NCI-H2196 (cell line): ENCODE data around the gene SARS1.
A peak's percentile ranks its signal among the peaks of the same experiment; 100 is the strongest.

Source experiments
- DNase-seq: peaks from one replicate; lab custom pipeline; 2025; ENCODE audit not compliant: unreplicated experiment; lab: John Stamatoyannopoulos, UW

SARS1 gene

DNA sequence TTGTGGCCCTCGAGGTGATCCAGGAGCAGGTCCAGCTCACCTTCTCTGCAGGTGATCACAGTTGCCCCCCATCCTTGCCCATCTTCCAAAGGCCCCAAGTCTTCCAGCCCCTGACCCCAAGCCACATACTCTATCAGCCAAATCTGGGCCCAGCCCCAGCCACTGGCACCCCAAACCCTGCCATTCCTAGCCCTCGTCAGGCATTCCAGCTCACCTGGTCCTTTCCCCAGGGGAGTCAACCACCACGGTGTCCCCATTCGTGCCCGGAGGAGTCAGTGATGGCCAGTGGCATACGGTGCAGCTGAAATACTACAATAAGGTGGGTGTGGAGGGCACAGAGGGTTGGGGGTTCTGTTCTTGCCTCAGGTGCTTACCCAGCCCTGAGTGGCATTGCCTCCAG is 47.9 kb downstream of the SARS1 start:
- DNase-seq, result no peak

DNA sequence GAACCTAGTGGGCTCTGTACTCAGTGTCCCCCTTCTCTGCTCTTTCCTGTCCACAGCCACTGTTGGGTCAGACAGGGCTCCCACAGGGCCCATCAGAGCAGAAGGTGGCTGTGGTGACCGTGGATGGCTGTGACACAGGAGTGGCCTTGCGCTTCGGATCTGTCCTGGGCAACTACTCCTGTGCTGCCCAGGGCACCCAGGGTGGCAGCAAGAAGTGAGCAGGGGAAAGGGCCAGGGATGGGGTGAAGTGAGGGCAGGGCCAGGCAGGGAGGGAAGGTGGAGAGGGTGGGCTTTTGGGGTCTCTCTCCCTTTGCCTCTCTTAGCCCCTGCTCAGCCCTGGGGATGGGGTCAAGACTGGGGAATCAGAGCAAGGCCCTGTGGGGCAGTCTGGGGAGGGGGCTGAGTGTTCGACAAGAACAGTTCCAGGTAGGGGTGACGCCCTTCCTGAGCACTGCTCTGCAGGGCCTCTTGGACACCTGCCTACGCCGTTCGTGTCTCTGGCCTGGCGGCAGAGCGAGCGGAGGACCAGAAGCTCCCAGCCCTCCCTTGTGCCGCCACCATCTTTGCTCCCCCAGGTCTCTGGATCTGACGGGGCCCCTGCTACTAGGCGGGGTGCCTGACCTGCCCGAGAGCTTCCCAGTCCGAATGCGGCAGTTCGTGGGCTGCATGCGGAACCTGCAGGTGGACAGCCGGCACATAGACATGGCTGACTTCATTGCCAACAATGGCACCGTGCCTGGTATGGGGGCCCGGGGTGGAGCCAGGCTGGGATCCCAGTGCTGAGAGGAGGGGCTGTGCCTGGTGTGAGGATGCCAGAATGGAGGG is 48.7 kb downstream of the SARS1 start:
- no peak for DNase-seq

DNA sequence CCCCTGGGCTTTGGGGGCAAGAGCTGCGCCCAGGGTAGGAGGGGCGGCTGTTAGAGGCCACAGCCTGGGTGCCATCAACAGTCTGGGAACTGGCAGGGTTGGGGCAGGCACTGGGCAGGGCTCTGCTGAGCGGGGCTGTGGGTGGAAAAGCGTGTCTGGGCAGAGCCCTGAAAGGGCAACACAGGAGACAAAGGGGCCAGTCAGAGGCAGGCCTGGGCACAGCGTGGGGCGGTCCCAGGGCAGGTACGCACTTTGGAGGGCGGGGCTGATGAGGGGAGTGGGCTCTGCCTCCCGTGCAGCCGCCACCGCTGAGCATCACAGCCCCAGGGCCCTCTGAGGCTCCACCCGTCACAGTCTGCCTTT is 49.5 kb downstream of the SARS1 start:
- DNase-seq, result peak; percentile 95

DNA sequence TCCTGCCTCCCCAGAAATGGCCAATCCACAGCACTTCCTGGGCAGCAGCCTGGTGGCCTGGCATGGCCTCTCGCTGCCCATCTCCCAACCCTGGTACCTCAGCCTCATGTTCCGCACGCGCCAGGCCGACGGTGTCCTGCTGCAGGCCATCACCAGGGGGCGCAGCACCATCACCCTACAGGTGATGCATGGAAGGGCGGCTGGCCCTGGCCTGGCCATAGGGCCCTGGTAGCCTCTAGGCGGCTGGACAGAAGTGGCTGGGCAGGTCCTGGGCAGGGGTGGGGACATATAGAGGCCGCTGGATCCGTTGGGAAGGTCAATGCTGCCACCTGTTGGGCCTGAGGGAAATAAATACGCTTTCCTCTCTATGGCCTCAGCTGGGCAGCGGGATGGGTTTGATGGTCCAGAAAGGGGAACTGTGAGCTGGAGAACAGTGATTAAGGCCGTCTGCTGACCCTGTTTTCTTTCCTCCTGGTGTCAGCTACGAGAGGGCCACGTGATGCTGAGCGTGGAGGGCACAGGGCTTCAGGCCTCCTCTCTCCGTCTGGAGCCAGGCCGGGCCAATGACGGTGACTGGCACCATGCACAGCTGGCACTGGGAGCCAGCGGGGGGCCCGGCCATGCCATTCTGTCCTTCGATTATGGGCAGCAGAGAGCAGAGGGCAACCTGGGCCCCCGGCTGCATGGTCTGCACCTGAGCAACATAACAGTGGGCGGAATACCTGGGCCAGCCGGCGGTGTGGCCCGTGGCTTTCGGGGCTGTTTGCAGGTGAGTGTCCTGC is 50.1 kb downstream of the SARS1 start:
- peak; percentile 95 for DNase-seq

DNA sequence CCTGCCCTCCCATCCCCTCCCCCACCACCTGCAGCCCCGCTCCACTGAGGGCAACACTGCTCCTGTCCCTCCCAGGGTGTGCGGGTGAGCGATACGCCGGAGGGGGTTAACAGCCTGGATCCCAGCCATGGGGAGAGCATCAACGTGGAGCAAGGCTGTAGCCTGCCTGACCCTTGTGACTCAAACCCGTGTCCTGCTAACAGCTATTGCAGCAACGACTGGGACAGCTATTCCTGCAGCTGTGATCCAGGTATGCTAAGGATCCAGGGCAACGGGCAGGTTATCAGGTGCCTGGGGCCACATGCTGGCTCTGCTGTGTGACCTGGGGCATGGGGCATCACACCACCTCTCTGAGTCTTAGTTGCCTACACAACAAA is 50.6 kb downstream of the SARS1 start:
- no peak for DNase-seq

DNA sequence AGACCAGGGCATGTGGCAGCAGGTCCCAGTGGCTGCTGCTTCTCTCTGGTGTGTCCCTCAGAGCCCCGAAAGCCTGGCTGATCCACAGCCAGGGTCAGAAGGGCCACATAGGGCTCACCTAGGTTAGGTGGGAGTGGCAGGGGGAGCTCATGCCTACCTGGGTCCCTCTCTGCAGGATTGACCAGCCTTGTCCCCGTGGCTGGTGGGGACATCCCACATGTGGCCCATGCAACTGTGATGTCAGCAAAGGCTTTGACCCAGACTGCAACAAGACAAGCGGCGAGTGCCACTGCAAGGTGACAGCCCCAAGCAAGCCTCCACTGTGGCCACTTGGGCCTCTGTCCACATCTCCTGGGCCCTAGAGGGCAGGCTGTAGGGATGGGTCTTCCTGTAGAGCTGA is 51.3 kb downstream of the SARS1 start:
- no peak for DNase-seq

DNA sequence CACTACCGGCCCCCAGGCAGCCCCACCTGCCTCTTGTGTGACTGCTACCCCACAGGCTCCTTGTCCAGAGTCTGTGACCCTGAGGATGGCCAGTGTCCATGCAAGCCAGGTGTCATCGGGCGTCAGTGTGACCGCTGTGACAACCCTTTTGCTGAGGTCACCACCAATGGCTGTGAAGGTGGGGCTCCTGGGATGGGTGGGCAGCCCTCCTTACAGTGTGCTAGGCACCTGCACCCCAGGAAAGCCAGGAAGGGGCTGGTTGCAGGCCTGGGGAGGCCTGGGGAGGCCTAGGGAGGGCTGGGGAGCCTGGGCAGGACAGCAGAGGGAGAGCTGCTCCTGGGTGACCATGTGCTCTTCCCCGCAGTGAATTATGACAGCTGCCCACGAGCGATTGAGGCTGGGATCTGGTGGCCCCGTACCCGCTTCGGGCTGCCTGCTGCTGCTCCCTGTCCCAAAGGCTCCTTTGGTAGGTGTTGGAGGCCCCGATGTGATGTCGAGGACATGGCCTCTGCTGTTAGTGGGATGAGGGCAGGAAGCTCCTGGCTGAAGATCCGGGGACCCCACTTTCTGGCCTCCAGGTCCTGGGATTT is 52.1 kb downstream of the SARS1 start:
- no peak for DNase-seq

DNA sequence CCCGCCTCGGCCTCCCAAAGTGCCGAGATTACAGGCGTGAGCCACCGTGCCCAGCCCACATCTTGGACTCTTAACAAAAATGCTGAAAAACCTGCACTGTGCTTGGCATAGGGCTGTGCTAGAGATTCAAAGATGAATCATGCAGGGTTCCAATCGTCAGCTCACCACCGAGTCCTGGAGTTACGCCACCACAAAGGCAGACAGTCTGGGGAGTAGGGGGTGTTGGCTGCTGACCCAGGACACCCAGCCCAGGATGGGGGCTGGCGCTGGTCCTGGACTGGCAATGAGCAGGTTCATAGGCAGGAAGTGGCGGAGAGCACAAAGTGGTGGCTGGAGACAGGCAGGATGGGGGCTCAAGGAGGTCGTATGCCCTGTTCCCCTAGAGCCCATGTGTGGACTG is 53.2 kb downstream of the SARS1 start:
- no peak for DNase-seq

DNA sequence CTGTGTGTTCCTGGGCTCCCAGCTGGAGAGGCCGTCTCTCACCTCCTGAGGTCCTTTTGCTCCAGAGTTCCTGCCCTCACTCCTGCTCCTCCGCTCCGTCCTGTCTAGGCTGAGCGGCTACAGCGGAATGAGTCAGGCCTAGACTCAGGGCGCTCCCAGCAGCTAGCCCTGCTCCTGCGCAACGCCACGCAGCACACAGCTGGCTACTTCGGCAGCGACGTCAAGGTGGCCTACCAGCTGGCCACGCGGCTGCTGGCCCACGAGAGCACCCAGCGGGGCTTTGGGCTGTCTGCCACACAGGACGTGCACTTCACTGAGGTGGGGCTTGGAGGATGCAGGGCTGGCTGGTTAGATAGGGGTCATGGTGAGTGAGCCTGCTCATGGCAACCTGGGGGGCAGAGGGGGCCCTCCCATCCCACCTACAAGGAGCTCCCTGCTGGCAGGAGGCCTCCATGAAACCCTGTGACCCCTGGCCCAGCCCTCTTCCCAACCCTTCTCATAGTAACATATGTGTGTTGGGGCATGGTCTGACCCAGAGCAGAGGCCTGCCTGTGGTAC is 54.1 kb downstream of the SARS1 start:
- DNase-seq, result no peak

DNA sequence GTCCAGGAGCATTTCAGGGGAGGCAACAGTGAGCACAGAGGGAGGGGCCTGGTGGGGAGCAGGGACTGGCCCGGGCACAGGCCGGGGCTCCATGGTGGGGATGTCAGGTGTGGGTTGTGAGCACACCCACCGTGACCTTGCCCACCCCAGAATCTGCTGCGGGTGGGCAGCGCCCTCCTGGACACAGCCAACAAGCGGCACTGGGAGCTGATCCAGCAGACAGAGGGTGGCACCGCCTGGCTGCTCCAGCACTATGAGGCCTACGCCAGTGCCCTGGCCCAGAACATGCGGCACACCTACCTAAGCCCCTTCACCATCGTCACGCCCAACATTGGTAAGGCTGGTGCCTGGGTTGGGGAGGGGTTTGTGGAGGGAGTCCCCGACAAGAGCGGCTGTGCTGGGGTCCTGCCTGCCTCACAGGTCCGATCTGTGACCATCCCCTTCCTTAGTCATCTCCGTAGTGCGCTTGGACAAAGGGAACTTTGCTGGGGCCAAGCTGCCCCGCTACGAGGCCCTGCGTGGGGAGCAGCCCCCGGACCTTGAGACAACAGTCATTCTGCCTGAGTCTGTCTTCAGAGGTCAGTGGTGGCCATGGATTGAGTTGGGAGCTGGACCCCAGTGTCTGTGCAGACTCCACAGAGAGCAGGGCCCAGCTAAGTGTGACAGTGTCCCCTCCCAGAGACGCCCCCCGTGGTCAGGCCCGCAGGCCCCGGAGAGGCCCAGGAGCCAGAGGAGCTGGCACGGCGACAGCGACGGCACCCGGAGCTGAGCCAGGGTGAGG is 54.9 kb downstream of the SARS1 start:
- DNase-seq, result no peak

DNA sequence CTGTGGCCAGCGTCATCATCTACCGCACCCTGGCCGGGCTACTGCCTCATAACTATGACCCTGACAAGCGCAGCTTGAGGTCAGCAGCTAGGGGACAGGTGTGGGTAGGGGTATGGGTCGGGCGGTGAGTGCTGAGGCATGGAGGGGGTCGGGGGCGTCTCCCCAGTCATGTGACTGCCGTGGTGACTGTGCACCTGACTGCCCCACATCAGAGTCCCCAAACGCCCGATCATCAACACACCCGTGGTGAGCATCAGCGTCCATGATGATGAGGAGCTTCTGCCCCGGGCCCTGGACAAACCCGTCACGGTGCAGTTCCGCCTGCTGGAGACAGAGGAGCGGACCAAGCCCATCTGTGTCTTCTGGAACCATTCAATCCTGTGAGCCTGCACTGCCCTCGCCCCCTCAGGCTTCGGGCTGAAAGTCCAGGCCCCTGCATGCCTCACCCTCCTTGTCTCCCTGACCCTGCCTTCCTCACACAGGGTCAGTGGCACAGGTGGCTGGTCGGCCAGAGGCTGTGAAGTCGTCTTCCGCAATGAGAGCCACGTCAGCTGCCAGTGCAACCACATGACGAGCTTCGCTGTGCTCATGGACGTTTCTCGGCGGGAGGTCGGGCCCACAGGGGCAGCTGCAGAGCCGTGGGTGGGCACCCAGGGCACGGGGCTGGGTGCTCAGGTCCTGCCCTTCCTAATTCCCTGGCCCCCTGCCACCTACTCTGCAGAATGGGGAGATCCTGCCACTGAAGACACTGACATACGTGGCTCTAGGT is 55.7 kb downstream of the SARS1 start:
- no peak for DNase-seq

DNA sequence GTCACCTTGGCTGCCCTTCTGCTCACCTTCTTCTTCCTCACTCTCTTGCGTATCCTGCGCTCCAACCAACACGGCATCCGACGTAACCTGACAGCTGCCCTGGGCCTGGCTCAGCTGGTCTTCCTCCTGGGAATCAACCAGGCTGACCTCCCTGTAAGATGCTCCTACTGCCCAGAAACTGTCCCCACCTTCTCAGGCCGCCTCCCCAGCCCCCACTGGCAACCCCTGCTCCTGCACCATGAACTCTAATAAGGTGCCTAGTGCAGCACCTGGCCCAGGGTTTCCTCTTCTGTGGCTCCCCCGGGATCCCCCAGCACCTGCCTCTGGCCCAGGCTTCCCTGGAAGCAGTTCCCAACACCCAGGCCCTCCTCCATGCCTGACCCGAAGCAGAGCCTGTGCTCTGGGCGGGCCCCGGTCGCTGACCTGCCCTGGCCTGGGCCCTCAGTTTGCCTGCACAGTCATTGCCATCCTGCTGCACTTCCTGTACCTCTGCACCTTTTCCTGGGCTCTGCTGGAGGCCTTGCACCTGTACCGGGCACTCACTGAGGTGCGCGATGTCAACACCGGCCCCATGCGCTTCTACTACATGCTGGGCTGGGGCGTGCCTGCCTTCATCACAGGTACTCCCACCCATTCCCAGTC is 56.4 kb downstream of the SARS1 start:
- no peak for DNase-seq

DNA sequence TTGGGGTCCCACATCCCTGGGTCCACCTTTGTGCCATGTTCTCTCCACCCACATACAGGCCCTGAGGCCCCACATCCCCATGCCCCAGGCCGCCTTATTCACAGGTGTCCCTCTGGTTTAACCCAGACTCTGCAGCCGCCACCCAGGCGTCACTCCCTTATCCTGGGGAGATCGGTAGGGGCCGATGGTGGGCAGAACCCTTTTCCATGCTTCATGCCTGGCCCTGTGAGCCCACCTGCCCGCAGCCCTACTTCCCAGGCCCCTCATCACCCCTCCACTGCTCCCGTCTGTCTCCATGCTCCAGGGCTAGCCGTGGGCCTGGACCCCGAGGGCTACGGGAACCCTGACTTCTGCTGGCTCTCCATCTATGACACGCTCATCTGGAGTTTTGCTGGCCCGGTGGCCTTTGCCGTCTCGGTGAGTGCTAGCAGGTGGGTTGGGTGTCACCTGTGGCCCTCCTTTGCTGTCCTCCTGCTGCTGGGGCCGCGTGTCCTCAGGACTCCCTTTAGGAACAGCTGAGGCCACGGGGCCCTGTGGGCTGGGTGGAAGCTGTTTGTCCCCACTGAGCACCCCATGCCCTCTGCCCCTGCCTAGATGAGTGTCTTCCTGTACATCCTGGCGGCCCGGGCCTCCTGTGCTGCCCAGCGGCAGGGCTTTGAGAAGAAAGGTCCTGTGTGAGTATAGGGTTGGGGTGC is 57.1 kb downstream of the SARS1 start:
- DNase-seq, result no peak

DNA sequence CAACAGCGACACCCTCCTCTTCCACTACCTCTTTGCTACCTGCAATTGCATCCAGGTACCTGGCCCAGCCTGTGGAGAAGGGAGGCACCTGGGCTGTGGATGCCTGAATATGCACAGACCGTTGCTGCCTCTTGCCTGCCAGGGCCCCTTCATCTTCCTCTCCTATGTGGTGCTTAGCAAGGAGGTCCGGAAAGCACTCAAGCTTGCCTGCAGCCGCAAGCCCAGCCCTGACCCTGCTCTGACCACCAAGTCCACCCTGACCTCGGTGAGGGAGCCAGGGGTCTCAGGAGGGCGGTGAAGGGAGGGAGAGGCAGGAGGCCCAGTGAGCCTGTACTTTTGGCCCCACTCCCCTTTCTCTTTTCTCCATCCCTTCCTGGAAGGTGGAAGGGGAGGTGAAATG is 57.7 kb downstream of the SARS1 start:
- DNase-seq, result no peak

DNA sequence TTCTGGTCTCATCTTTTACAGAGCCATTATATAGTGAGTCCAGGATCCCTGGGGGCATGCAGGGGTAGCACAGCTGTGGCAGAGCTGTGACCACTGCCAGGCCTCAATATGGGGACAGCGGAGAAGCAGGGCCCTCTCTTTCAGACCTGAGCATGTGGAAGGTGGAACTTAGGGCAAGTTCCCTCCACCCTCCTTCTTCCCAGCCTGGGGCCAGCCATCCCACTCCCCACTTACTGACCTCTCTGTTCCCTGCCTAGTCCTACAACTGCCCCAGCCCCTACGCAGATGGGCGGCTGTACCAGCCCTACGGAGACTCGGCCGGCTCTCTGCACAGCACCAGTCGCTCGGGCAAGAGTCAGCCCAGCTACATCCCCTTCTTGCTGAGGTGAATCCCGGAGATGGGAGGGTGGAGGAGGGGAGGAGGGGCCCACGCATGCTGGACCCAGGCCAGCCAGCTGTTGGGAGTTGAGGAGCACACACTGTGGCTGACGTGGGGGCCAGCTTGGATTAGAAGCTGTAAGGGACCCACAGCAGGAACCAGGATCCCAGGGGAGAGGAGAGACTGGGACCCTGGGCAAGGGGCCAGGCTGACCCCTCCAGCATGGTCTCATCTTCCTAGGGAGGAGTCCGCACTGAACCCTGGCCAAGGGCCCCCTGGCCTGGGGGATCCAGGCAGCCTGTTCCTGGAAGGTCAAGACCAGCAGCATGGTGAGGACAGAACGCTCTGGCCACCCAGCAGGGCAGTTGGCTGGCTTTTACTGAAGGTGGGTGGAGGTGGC is 58.5 kb downstream of the SARS1 start:
- no peak for DNase-seq

DNA sequence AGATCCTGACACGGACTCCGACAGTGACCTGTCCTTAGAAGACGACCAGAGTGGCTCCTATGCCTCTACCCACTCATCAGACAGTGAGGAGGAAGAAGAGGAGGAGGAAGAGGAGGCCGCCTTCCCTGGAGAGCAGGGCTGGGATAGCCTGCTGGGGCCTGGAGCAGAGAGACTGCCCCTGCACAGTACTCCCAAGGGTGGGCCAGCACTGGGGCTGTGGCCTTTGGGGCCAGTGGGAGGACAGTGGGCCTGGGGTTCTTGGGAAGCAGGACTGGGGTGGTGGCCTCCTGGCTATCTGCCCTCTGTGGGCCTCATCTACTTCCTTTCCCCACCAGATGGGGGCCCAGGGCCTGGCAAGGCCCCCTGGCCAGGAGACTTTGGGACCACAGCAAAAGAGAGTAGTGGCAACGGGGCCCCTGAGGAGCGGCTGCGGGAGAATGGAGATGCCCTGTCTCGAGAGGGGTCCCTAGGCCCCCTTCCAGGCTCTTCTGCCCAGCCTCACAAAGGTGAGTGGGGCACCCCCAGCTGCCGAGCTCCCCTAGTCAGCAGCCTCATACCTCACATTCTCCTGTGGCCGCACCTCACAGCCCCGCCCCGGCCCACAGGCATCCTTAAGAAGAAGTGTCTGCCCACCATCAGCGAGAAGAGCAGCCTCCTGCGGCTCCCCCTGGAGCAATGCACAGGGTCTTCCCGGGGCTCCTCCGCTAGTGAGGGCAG is 59.3 kb downstream of the SARS1 start:
- no peak for DNase-seq

DNA sequence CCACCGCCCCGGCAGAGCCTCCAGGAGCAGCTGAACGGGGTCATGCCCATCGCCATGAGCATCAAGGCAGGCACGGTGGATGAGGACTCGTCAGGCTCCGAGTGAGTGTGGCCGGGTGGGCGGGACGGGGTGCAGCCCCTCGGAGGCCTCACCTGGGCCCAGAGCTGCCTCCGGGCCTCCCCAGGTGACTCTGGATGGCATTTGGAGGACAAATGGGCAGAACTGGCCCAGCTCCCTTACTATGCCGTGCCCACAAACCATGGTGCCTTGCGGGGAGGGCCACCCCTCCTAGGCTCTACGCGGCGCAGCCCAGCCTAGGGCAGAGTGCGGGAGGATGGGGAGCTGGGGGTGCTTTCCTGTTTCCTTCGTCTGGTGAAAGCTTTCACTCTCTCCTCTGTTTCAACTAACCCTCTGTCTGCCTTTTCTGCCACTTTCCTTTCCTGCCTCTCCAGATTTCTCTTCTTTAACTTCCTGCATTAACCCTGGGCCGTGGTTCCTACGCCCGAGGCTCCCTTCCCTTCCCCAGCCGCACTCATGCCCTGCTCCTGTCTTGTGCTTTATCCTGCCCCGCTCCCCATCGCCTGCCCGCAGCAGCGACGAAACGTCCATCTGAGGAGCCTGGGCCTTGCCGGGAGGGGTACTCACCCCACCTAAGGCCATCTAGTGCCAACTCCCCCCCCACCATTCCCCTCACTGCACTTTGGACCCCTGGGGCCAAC is 60.0 kb downstream of the SARS1 start:
- DNase-seq, result no peak
